Vagina (tissue), 2 donors: ENCODE results near the gene RHCG.

Source experiments
- CTCF ChIP-seq, 3 experiments: fragments of 450-650 bp in 2 of 3; fragments of 200-600 bp in 1 of 3; sonication (generic) in 1 of 3; IDR thresholded peaks; one replicate each; pipeline ENCODE4 v1.5.1; 2017 to 2019; ENCODE audit warnings: antibody characterized with exemption in 3 of 3, mild to moderate bottlenecking in 2 of 3, moderate library complexity in 2 of 3
- POLR2AphosphoS5 ChIP-seq, 2 donors: sonication (generic); formaldehyde crosslinking; IDR thresholded peaks; one replicate each; pipeline ENCODE4 v1.9.0; 2017; ENCODE audit warnings: antibody characterized with exemption in 2 of 2, mild to moderate bottlenecking in 2 of 2, low read depth in 1 of 2; ENCODE audit not compliant: insufficient read depth in 1 of 2

GRCh38 chr15:89500397-89501270 is 4.3 kb upstream of the RHCG start:
- no peak for TF ChIP-seq CTCF (IDR thresholded peaks at IDR 0.05)
- TF ChIP-seq POLR2AphosphoS5 (IDR thresholded peaks at IDR 0.05; ENCODE audit: insufficient read depth in 1 of 2, low read depth in 1 of 2) = no peak
